Activated T-cell treated with anti-CD3 and anti-CD28 coated beads, Interleukin-2, amount 50 U/mL, for 72 hours (primary cell): ENCODE results near the gene KDM4D. TPM values are rescaled to one million over a fixed set of nuclear protein-coding genes. Genes with fewer than 3 reads are reported as not detected.

Experiments used
- ATAC-seq, 2 donors: fragments of 150-1000 bp; cut with Tn5 transposase; replicated peaks in 1 of 2; 2 replicates each; pipeline ENCODE4 v1.10.0; 2021; ENCODE audit warnings: moderate library complexity in 2 of 2, mild to moderate bottlenecking in 1 of 2
- DNase-seq, 2 donors: peaks; one replicate each; pipeline ENCODE4 v3.0.0; 2021 to 2022; ENCODE audit warnings: mixed read lengths in 1 of 2
- H3K27ac Mint-ChIP-seq: one replicate; pipeline ENCODE4 v1.8.0; 2022; ENCODE audit warnings: mild to moderate bottlenecking, moderate library complexity, mixed read lengths
- H3K27me3 Mint-ChIP-seq: one replicate; pipeline ENCODE4 v1.8.0; 2022; ENCODE audit warnings: low read depth, mixed read lengths
- H3K36me3 Mint-ChIP-seq, 2 donors: one replicate each; pipeline ENCODE4 v1.8.0; 2022; ENCODE audit warnings: mixed read lengths in 2 of 2, mild to moderate bottlenecking in 1 of 2; ENCODE audit not compliant: insufficient read depth in 2 of 2
- H3K4me1 Mint-ChIP-seq: one replicate; pipeline ENCODE4 v1.8.0; 2022; ENCODE audit warnings: low read depth, mixed read lengths
- H3K4me3 Mint-ChIP-seq, 2 donors: one replicate each; pipeline ENCODE4 v1.8.0; 2022; ENCODE audit warnings: mild to moderate bottlenecking in 2 of 2, mixed read lengths in 2 of 2, moderate library complexity in 2 of 2
- H3K9me3 Mint-ChIP-seq, 2 donors: one replicate each; pipeline ENCODE4 v1.8.0; 2022; ENCODE audit warnings: mixed read lengths in 2 of 2
- total RNA-seq, 2 donors: library from RNA; stranded (reverse); gene quantifications; one replicate each; pipeline ENCODE4 v1.2.3, GENCODE V29; 2022

Gene KDM4D
- total RNA-seq, 2 donors from 2014 or later, result 1.4 to 1.8 TPM

GRCh38 chr11:94934846-94935245, 38.7 kb upstream of the KDM4D start:
- H3K4me3 Mint-ChIP-seq, result peak overlapping the region in 1 of 2 donors; percentile 18
- ATAC-seq (no peak), DNase-seq (no peak)
- H3K27ac Mint-ChIP-seq, result no peak overlapping the region
- H3K36me3 Mint-ChIP-seq, result no peaks in the 10 kb centered on the region
- H3K4me1 Mint-ChIP-seq, result peaks cover 27% of the 10 kb centered on the region
- no peaks in the 10 kb centered on the region for H3K27me3 Mint-ChIP-seq
- H3K9me3 Mint-ChIP-seq, result no peaks in the 10 kb centered on the region

DNA sequence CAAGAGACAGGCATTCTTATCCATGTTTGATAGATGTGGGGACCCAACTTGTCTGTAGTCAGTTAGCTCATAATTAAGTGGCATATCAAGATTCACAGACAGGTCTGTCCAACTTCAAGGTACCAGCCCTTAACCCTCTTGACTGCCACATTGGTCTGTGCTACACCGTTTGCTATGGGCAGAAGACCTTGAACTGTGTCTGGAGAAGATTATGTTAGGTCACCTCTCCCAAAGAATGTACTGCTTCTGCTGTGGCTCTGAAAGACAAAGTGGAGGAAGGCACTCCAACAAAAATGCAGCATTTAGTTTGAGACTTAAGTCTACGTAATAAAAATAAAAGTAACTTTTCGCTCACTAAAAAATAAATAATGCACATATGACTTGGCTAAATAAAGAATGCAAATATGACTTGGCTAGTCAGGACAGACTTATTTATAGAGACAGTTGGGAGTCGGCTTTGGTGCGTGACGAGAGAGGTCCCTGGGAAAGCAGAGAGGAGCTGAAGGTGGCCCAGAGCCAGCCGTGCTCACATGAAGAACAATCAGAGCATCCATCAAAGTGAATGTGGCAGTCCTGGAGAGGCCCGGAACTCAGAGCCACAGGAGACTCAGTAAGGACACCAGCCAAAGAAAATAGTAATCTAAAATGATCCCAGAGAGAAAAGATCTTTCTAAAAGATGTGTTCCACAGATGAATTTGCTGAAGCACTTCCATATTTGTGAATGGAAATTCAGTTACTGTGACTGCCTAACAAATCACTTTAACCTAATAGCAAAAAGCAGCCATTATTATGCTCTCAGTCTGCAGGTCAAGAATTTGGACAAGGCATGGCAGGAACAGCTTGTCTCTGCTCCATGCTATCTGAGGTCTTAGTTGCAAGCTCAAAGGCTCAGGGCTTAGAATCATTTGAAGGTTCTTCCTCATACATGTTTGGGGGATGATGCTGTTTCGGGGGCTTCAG, 35.1 kb upstream of the KDM4D start:
- Mint-ChIP-seq H3K36me3 (no peaks in the 10 kb centered on the region), H3K27ac (no peak overlapping the region), H3K9me3 (no peaks in the 10 kb centered on the region), H3K4me1 (peaks cover 24% of the 10 kb centered on the region), H3K4me3 (no peak overlapping the region), H3K27me3 (no peaks in the 10 kb centered on the region)
- ATAC-seq (no peak), DNase-seq (no peak)

DNA sequence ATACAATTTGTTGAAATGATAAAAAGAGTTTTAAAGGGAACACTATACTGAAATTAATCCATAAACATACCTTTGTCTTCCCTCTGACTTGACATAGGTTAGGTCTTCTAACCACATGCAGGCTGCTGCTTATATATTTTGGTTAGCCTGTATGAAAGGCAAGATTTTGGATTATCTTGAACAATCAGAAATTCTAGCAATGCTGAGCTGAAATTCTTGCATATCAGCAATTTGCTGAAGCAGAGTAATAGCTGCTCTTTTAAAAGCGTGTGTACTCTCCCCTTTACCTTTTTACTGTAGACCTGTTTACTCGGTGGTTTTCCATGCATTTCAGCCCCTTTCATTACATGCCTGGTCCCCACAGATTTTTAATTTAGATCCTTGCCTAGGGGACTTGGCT, 34.2 kb upstream of the KDM4D start:
- no peaks in the 10 kb centered on the region for H3K27me3 Mint-ChIP-seq
- H3K4me3 Mint-ChIP-seq, result no peak overlapping the region
- H3K27ac Mint-ChIP-seq, result no peak overlapping the region
- ATAC-seq (no peak), DNase-seq (no peak)
- H3K4me1 Mint-ChIP-seq, result peaks cover 14% of the 10 kb centered on the region
- no peaks in the 10 kb centered on the region for H3K9me3 Mint-ChIP-seq
- no peaks in the 10 kb centered on the region for H3K36me3 Mint-ChIP-seq

DNA sequence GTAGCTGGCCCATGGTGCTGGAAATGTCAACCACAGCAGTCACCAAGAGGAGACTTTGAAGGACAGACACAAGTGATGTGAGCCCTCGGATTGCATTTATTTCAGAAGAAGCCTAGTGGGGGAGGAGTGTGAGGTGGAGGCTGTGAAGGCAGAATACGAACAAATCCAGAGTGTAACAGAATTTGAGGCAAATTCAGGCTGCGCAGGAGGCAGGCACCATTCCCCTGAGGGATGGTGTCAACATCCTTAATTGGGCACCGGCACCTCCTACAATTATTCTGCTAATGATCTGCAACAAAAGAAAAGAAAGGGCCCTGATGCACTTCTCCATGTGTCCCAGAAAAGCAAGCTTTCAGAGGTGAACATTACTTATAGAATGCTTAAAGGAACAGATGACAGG, 32.4 kb upstream of the KDM4D start:
- Mint-ChIP-seq H3K4me1 (no peaks in the 10 kb centered on the region), H3K27me3 (no peaks in the 10 kb centered on the region), H3K9me3 (no peaks in the 10 kb centered on the region), H3K4me3 (no peak overlapping the region), H3K36me3 (no peaks in the 10 kb centered on the region), H3K27ac (no peak overlapping the region)
- DNase-seq, result no peak
- no peak for ATAC-seq

- H3K27ac Mint-ChIP-seq, result no peak overlapping the region
- H3K36me3 Mint-ChIP-seq, result no peaks in the 10 kb centered on the region
Measured at GRCh38 chr11:94946812-94947211, 26.7 kb upstream of the KDM4D start.

DNA sequence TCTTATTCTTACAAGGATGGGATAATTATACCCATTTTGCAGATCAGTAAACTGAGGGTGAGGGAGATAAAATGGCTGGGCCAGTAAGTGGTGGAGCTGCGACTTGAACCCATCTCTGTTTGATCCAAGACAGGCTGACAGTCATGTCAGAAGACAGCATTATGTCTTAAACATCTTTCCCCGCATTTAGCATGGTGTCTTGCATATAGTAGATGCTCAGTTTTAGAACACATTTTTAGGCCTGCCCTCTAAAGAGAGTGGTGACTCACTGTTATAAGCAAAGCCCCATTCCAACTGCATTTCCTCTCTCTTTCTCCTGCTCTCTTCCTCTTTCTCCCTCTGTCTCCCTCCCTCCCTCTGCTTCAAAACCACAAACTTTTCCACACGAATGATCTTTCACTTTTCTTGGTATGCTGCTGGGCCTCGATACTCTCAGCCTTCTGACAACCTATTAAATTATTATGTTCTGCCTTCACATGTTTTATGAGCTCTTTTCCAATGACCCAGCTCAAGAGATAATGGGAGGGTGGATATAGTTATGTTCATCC, 25.4 kb upstream of the KDM4D start:
- H3K36me3 Mint-ChIP-seq, result no peaks in the 10 kb centered on the region

More at GRCh38 chr11:94946812-94947211, 26.7 kb upstream of the KDM4D start:
- no peaks in the 10 kb centered on the region for H3K27me3 Mint-ChIP-seq
- no peak for ATAC-seq
- H3K4me1 Mint-ChIP-seq, result peaks cover 6% of the 10 kb centered on the region
- H3K9me3 Mint-ChIP-seq, result no peaks in the 10 kb centered on the region
- DNase-seq, result no peak
- H3K4me3 Mint-ChIP-seq, result no peak overlapping the region

GRCh38 chr11:94954753-94955152, 18.8 kb upstream of the KDM4D start:
- H3K27me3 Mint-ChIP-seq, result no peaks in the 10 kb centered on the region
- DNase-seq (no peak), ATAC-seq (peak; percentile 67 to 69)
- H3K4me3 Mint-ChIP-seq, result no peak overlapping the region
- peaks cover 0 to 2% of the 10 kb centered on the region in 2 donors for H3K36me3 Mint-ChIP-seq
- H3K9me3 Mint-ChIP-seq, result no peaks in the 10 kb centered on the region
- peaks cover 4% of the 10 kb centered on the region for H3K4me1 Mint-ChIP-seq
- H3K27ac Mint-ChIP-seq, result no peak overlapping the region

More for the DNA sequence above, 25.4 kb upstream of the KDM4D start:
- ATAC-seq (no peak), DNase-seq (no peak)
- Mint-ChIP-seq H3K4me3 (no peak overlapping the region), H3K27ac (no peak overlapping the region), H3K4me1 (peaks cover 6% of the 10 kb centered on the region), H3K27me3 (no peaks in the 10 kb centered on the region), H3K9me3 (no peaks in the 10 kb centered on the region)

- Mint-ChIP-seq H3K4me3 (no peak overlapping the region), H3K27me3 (no peaks in the 10 kb centered on the region), H3K4me1 (peaks cover 4% of the 10 kb centered on the region), H3K9me3 (no peaks in the 10 kb centered on the region), H3K36me3 (peaks cover 0 to 2% of the 10 kb centered on the region in 2 donors), H3K27ac (no peak overlapping the region)
- no peak for ATAC-seq
- no peak for DNase-seq
Measured at GRCh38 chr11:94956963-94957362, 16.5 kb upstream of the KDM4D start.

- peaks cover 4% of the 10 kb centered on the region for H3K4me1 Mint-ChIP-seq
- no peaks in the 10 kb centered on the region for H3K9me3 Mint-ChIP-seq
- peaks cover 0 to 9% of the 10 kb centered on the region in 2 donors for H3K36me3 Mint-ChIP-seq
Measured at GRCh38 chr11:94958121-94958696, 15.3 kb upstream of the KDM4D start.

DNA sequence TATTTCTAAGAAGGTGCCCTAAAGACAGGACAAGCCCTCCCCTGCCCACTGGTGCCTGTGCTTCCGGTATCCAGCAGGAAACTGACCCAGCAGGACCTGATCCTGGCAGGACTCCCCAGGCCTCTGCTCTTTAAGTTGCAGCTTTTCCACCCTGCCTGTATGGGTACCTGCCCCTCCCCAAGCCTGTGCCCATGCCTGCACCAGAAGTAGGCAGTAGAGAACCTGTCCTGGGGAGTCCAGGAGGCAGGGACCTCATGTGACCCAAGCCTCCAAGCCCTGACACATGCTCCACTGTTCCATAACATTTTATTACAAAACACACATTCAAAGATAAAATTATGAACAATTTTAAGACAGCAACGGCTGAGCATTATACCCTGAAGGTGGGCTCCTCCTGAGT, 14.3 kb upstream of the KDM4D start:
- peaks cover 0 to 12% of the 10 kb centered on the region in 2 donors for H3K36me3 Mint-ChIP-seq
- no peak for ATAC-seq
- no peaks in the 10 kb centered on the region for H3K27me3 Mint-ChIP-seq
- H3K4me1 Mint-ChIP-seq, result peaks cover 4% of the 10 kb centered on the region
- no peaks in the 10 kb centered on the region for H3K9me3 Mint-ChIP-seq
- DNase-seq, result no peak
- H3K27ac Mint-ChIP-seq, result no peak overlapping the region
- no peak overlapping the region for H3K4me3 Mint-ChIP-seq

More at GRCh38 chr11:94958121-94958696, 15.3 kb upstream of the KDM4D start:
- DNase-seq (no peak), ATAC-seq (no peak)
- Mint-ChIP-seq H3K4me3 (no peak overlapping the region), H3K27me3 (no peaks in the 10 kb centered on the region), H3K27ac (no peak overlapping the region)

DNA sequence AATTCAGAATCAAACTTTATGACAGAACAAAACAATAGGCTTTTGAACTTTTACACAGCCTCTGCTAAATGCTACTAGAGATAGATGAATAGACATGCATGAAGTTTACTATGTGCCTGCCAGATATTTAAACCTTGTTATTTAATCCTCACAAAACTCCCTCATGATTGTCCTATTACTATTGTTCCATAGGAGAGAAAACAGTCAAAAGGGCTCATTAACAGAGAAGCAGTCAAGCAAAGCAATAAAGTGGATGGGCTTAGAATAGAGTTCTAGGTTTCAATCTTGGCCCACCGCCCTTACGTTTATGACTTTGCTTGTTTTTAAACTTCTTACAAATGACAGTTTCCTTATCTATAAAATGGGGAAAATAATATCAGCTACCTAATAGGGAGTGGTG, 13.0 kb upstream of the KDM4D start:
- no peak for ATAC-seq
- Mint-ChIP-seq H3K9me3 (no peaks in the 10 kb centered on the region), H3K27me3 (no peaks in the 10 kb centered on the region), H3K27ac (no peak overlapping the region), H3K4me1 (no peaks in the 10 kb centered on the region), H3K4me3 (no peak overlapping the region), H3K36me3 (peaks cover 2 to 19% of the 10 kb centered on the region in 2 donors)
- DNase-seq, result no peak

GRCh38 chr11:94961255-94961654, 12.3 kb upstream of the KDM4D start:
- Mint-ChIP-seq H3K27ac (no peak overlapping the region), H3K9me3 (no peaks in the 10 kb centered on the region), H3K27me3 (no peaks in the 10 kb centered on the region), H3K4me1 (no peaks in the 10 kb centered on the region), H3K4me3 (no peak overlapping the region), H3K36me3 (peaks cover 7 to 24% of the 10 kb centered on the region in 2 donors)
- no peak for ATAC-seq
- no peak for DNase-seq

GRCh38 chr11:94964934-94965333, 8.6 kb upstream of the KDM4D start:
- no peaks in the 10 kb centered on the region for H3K9me3 Mint-ChIP-seq
- H3K4me1 Mint-ChIP-seq, result no peaks in the 10 kb centered on the region
- H3K4me3 Mint-ChIP-seq, result no peak overlapping the region
- ATAC-seq (peak in 1 of 2 donors; percentile 13), DNase-seq (no peak)
- no peak overlapping the region for H3K27ac Mint-ChIP-seq
- peaks cover 13 to 38% of the 10 kb centered on the region in 2 donors for H3K36me3 Mint-ChIP-seq
- H3K27me3 Mint-ChIP-seq, result no peaks in the 10 kb centered on the region
